Umbilical cord (tissue), 2 donors: ENCODE data around the gene TMED4. TPM values are rescaled to one million over a fixed set of nuclear protein-coding genes. Genes with fewer than 3 reads are reported as not detected.

Source experiments
- DNase-seq: peaks from one replicate; pipeline ENCODE4 v3.0.0-alpha.2; 2015; ENCODE audit warnings: low spot score
- total RNA-seq: library from RNA; depleted of rRNA; stranded (reverse); fragments of >200 nt; gene quantifications from one replicate; pipeline ENCODE4 v1.2.3, GENCODE V29; 2014; ENCODE audit warnings: low replicate concordance; ENCODE audit not compliant: insufficient read depth

TMED4 gene
- 84.7 TPM for total RNA-seq

- DNase-seq: peak; percentile 99
These were observed at the start of gene TMED4 for GRCh38 chr7:44581879-44582603. TSS of gene TMED4 (minus strand) at chr7:44582231. CDS start at chr7:44582206, 25 bp downstream.

- DNase-seq: no peak
These were observed 49.6 kb upstream of the TMED4 start for GRCh38 chr7:44631458-44632115.

GRCh38 chr7:44630792-44631457, 48.9 kb upstream of the TMED4 start:
- no peak for DNase-seq

GRCh38 chr7:44629829-44630522, 47.9 kb upstream of the TMED4 start:
- no peak for DNase-seq

- no peak for DNase-seq
These were observed 44.6 kb upstream of the TMED4 start for GRCh38 chr7:44626620-44627019.

GRCh38 chr7:44625526-44626471, 43.8 kb upstream of the TMED4 start:
- DNase-seq: no peak

GRCh38 chr7:44624318-44624717, 42.3 kb upstream of the TMED4 start:
- DNase-seq: no peak

- DNase-seq: no peak
These were observed 40.5 kb upstream of the TMED4 start for GRCh38 chr7:44622342-44623151.

GRCh38 chr7:44621750-44622103, 39.7 kb upstream of the TMED4 start:
- DNase-seq: no peak

- no peak for DNase-seq
These were observed 39.2 kb upstream of the TMED4 start for GRCh38 chr7:44621034-44621749.

- peak; percentile 68 for DNase-seq
These were observed 36.7 kb upstream of the TMED4 start for GRCh38 chr7:44618753-44619152.

GRCh38 chr7:44618045-44618444, 36.0 kb upstream of the TMED4 start:
- DNase-seq: no peak

- no peak for DNase-seq
These were observed 35.3 kb upstream of the TMED4 start for GRCh38 chr7:44617225-44617890.

GRCh38 chr7:44616545-44616944, 34.5 kb upstream of the TMED4 start:
- DNase-seq: no peak

- no peak for DNase-seq
These were observed 33.8 kb upstream of the TMED4 start for GRCh38 chr7:44615793-44616192.

- DNase-seq: no peak
These were observed 33.1 kb upstream of the TMED4 start for GRCh38 chr7:44615149-44615611.

GRCh38 chr7:44609829-44610228, 27.8 kb upstream of the TMED4 start:
- DNase-seq: no peak

- no peak for DNase-seq
These were observed 27.1 kb upstream of the TMED4 start for GRCh38 chr7:44608916-44609648.
